ENCODE data around the gene LCP1. TPM values are rescaled to one million over a fixed set of nuclear protein-coding genes. Genes with fewer than 3 reads are reported as not detected.

Gene LCP1
- total RNA-seq, 1 donor from 2014 or later: 1.2 TPM

DNA sequence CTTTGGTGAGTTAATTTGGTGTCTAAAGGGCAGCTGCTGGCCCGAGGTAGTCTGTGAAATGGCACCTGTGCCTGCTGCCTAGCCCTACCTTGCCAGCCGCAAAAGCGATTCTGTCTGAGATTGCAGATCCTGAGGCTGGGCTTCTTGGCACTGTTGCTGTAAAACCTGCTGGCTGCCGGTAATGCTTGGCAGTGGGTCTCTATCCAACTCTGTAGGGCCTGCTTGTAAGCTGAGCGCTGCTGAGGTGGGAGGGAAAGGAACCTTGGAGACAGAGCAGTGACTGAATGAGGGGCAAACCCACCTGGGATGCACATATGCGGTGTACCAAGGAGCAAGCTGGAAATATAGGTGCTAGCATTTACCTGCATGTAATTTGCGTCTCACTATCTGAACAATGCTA is 11.7 kb downstream of the LCP1 start:
- peaks cover 16% of the 10 kb centered on the region for H3K4me1 Mint-ChIP-seq (ENCODE audit: low read depth)
- no peaks in the 10 kb centered on the region for H3K36me3 Mint-ChIP-seq (ENCODE audit: low read depth)
- no peak for DNase-seq (ENCODE audit: low spot score)
- TF ChIP-seq, protein P1, sequence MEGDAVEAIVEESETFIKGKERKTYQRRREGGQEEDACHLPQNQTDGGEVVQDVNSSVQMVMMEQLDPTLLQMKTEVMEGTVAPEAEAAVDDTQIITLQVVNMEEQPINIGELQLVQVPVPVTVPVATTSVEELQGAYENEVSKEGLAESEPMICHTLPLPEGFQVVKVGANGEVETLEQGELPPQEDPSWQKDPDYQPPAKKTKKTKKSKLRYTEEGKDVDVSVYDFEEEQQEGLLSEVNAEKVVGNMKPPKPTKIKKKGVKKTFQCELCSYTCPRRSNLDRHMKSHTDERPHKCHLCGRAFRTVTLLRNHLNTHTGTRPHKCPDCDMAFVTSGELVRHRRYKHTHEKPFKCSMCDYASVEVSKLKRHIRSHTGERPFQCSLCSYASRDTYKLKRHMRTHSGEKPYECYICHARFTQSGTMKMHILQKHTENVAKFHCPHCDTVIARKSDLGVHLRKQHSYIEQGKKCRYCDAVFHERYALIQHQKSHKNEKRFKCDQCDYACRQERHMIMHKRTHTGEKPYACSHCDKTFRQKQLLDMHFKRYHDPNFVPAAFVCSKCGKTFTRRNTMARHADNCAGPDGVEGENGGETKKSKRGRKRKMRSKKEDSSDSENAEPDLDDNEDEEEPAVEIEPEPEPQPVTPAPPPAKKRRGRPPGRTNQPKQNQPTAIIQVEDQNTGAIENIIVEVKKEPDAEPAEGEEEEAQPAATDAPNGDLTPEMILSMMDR (IDR thresholded peaks at IDR 0.05): no peak
- no peaks in the 10 kb centered on the region for H3K27me3 Mint-ChIP-seq (ENCODE audit: low read depth)
- H3K4me3 Mint-ChIP-seq (ENCODE audit: unreplicated experiment): no peak overlapping the region
- H3K9me3 Mint-ChIP-seq (ENCODE audit: low read depth): no peaks in the 10 kb centered on the region
- no peak overlapping the region for H3K27ac Mint-ChIP-seq (ENCODE audit: unreplicated experiment)

DNA sequence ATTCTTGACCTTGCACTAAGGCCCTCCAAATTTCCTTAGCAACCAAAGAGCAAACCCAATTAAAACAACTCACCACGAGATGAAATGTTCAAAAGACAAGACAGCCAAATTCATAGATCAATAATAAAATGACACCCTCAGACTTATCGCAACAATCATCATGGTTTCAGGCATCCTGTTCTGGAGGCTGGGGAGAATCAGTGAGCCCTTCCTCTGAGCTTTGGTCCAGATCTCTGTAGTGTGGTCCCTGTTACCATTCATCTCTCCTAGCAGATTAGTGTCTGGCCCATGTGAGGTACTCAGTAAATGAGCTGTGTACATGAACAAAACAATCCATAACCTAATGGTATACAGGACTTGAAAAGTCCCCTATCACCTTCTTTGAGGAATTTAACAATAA is 12.2 kb downstream of the LCP1 start:
- no peaks in the 10 kb centered on the region for H3K27me3 Mint-ChIP-seq (ENCODE audit: low read depth)
- no peaks in the 10 kb centered on the region for H3K9me3 Mint-ChIP-seq (ENCODE audit: low read depth)
- DNase-seq (ENCODE audit: low spot score): no peak
- H3K4me3 Mint-ChIP-seq (ENCODE audit: unreplicated experiment): no peak overlapping the region
- TF ChIP-seq, protein P1 (IDR thresholded peaks at IDR 0.05): no peak
- no peak overlapping the region for H3K27ac Mint-ChIP-seq (ENCODE audit: unreplicated experiment)
- H3K36me3 Mint-ChIP-seq (ENCODE audit: low read depth): no peaks in the 10 kb centered on the region
- peaks cover 16% of the 10 kb centered on the region for H3K4me1 Mint-ChIP-seq (ENCODE audit: low read depth)

DNA sequence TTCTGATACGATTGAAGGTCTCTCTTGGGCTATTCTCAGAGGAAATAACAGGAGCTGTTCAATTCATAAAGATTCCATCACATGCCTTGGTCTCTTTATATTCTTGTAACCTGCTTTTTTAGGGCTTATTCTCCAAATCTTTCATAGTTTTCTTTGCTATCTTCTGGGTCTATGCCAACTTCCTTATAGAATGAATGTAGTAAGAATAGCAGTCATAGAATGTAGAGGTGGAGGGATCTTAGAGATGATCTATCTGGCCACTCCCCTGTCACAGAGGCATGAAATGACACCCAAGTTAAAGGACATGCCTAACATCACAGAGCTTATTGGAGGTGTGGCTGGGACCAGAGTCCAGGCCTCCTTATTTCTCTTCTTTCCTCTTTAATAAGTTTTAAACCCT is 13.2 kb downstream of the LCP1 start:
- H3K27me3 Mint-ChIP-seq (ENCODE audit: low read depth): no peaks in the 10 kb centered on the region
- TF ChIP-seq, protein P1 (IDR thresholded peaks at IDR 0.05): no peak
- H3K4me1 Mint-ChIP-seq (ENCODE audit: low read depth): peaks cover 16% of the 10 kb centered on the region
- no peaks in the 10 kb centered on the region for H3K36me3 Mint-ChIP-seq (ENCODE audit: low read depth)
- H3K4me3 Mint-ChIP-seq (ENCODE audit: unreplicated experiment): no peak overlapping the region
- H3K27ac Mint-ChIP-seq (ENCODE audit: unreplicated experiment): no peak overlapping the region
- DNase-seq (ENCODE audit: low spot score): no peak
- no peaks in the 10 kb centered on the region for H3K9me3 Mint-ChIP-seq (ENCODE audit: low read depth)

DNA sequence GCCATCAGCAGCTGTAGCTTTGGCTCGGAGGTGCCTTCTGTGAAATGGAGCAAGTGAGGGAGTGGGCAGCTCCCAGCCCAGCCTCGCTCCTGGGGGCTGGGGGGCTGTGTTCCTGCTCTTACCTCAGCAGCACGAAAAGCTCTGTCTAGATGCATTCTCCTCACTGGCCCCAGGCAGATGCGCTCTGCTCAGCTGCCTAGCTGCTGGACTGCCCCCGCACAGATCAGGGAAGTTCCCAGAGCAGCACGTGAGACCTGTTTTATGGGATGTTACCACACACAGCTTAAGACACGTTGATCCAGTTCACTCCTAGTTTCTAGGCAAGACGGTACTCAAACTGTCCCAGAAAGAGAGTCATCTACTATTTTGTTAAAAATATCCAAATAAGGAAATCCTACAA is 13.6 kb downstream of the LCP1 start:
- Mint-ChIP-seq H3K4me1 (ENCODE audit: low read depth) (peaks cover 16% of the 10 kb centered on the region), H3K27me3 (ENCODE audit: low read depth) (no peaks in the 10 kb centered on the region), H3K4me3 (ENCODE audit: unreplicated experiment) (no peak overlapping the region), H3K36me3 (ENCODE audit: low read depth) (no peaks in the 10 kb centered on the region), H3K27ac (ENCODE audit: unreplicated experiment) (no peak overlapping the region), H3K9me3 (ENCODE audit: low read depth) (no peaks in the 10 kb centered on the region)
- DNase-seq (ENCODE audit: low spot score): no peak
- TF ChIP-seq, protein P1 (IDR thresholded peaks at IDR 0.05): no peak

DNA sequence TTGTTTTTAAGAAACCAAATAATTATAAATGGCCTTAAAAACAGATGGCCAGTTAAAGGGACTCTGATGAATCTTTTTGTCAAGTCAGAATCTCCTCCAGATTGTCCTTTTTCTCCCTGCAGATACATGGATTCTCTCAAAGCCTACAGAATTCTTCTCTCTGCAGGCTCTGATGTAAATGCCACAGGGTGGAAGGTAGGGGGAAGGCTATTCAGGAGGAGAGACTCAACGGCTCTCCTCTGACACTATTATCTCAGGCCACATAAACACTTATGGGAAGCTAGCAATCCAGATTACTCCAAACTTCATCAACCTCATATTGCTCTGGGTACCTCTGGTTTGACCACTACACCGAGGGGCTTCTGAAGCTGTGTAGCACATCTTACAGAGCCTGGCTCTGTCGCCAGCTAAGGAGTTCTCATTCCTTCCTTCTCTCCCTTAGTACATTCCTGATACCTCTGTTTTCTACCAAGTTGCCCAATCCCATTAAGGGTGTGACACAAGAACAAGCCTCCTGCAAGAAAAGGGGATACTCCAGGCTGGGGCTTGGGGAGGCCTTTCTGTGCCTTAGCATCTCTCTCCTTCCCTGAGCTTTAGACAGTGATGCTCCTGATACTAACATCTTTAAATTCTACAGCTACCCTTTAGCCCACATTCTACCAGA is 14.9 kb downstream of the LCP1 start:
- H3K4me3 Mint-ChIP-seq (ENCODE audit: unreplicated experiment): no peak overlapping the region
- DNase-seq (ENCODE audit: low spot score): no peak
- H3K27me3 Mint-ChIP-seq (ENCODE audit: low read depth): no peaks in the 10 kb centered on the region
- no peaks in the 10 kb centered on the region for H3K9me3 Mint-ChIP-seq (ENCODE audit: low read depth)
- TF ChIP-seq, protein P1 (IDR thresholded peaks at IDR 0.05): no peak
- H3K4me1 Mint-ChIP-seq (ENCODE audit: low read depth): peaks cover 16% of the 10 kb centered on the region
- no peak overlapping the region for H3K27ac Mint-ChIP-seq (ENCODE audit: unreplicated experiment)
- H3K36me3 Mint-ChIP-seq (ENCODE audit: low read depth): no peaks in the 10 kb centered on the region
